GM12878 (cell line): ENCODE measurements around the gene CMTM1.

Experiments used
- CTCF ChIP-seq, 3 experiments: IDR thresholded peaks in 2 of 3; conservative IDR thresholded peaks in 1 of 3; 2 replicates each; pipeline ENCODE4 v1.5.1; 2011; ENCODE audit warnings: low read depth in 3 of 3, low read length in 3 of 3, mild to moderate bottlenecking in 3 of 3, control low read depth in 2 of 3, moderate library complexity in 2 of 3, inconsistent platforms in 1 of 3, mixed read lengths in 1 of 3; ENCODE audit not compliant: control insufficient read depth in 2 of 3, insufficient read depth in 1 of 3; ENCODE audit errors: extremely low read depth in 1 of 3
- POLR2A ChIP-seq: IDR thresholded peaks from 2 replicates; pipeline ENCODE4 v1.6.1; 2011; ENCODE audit warnings: low read depth, mild to moderate bottlenecking, low read length

GRCh38 chr16:66576296-66576695 lies 10.1 kb downstream of the CMTM1 start:
- TF ChIP-seq CTCF (IDR thresholded peaks at IDR 0.05 in 2 of 3, conservative IDR thresholded peaks at IDR 0.05 in 1 of 3; ENCODE audit: control insufficient read depth in 2 of 3, extremely low read depth in 1 of 3, insufficient read depth in 1 of 3, low read depth in 3 of 3, low read length in 3 of 3) (no peak), POLR2A (no peak)
